Loucy (cell line): ENCODE results near the gene SLX4IP.

Source experiments
- H2AFZ ChIP-seq: fragments of 200-600 bp; sonication (generic); 2 replicates; pipeline ENCODE4 v1.6.0; 2016; ENCODE audit warnings: antibody characterized with exemption, mild to moderate bottlenecking, low read length, moderate library complexity
- H3F3A ChIP-seq: fragments of 200-600 bp; 2 replicates; pipeline ENCODE4 v1.6.0; 2016; ENCODE audit warnings: antibody characterized with exemption, low read depth, mild to moderate bottlenecking
- H3K27me3 ChIP-seq: fragments of 200-600 bp; sonication (generic); 2 replicates; pipeline ENCODE4 v1.6.1; 2014; ENCODE audit warnings: low read length, mild to moderate bottlenecking; ENCODE audit not compliant: insufficient read depth, poor library complexity, severe bottlenecking
- H3K36me3 ChIP-seq: fragments of 200-600 bp; sonication (generic); 2 replicates; pipeline ENCODE4 v1.6.1; 2016; ENCODE audit warnings: low read length; ENCODE audit not compliant: insufficient read depth
- H3K4me1 ChIP-seq: fragments of 200-600 bp; sonication (generic); 2 replicates; pipeline ENCODE4 v1.5.1; 2014; ENCODE audit warnings: low read length, mild to moderate bottlenecking; ENCODE audit not compliant: insufficient read depth, poor library complexity, severe bottlenecking
- H3K4me2 ChIP-seq: fragments of 200-600 bp; sonication (generic); 2 replicates; pipeline ENCODE4 v1.6.0; 2014; ENCODE audit warnings: antibody characterized with exemption, low read length, low read depth, mild to moderate bottlenecking; ENCODE audit not compliant: poor library complexity, severe bottlenecking
- H3K4me3 ChIP-seq: fragments of 200-600 bp; sonication (generic); 2 replicates; pipeline ENCODE4 v1.5.1; 2014; ENCODE audit warnings: low read length, mild to moderate bottlenecking, mixed read lengths; ENCODE audit not compliant: poor library complexity, severe bottlenecking
- H3K79me2 ChIP-seq: fragments of 200-600 bp; sonication (generic); 2 replicates; pipeline ENCODE4 v1.6.1; 2014; ENCODE audit warnings: low read length; ENCODE audit not compliant: insufficient read depth
- H3K9ac ChIP-seq: fragments of 200-600 bp; sonication (generic); 2 replicates; pipeline ENCODE4 v1.6.0; 2014; ENCODE audit warnings: mild to moderate bottlenecking, low read depth, low read length, moderate library complexity; ENCODE audit not compliant: poor library complexity, severe bottlenecking
- H3K9me2 ChIP-seq: fragments of 200-600 bp; sonication (generic); replicated peaks from 2 replicates; pipeline ENCODE4 v1.6.1; 2016; ENCODE audit warnings: low read depth, low read length, mixed read lengths
- H3K9me3 ChIP-seq: fragments of 200-600 bp; sonication (generic); 2 replicates; pipeline ENCODE4 v1.6.1; 2014; ENCODE audit warnings: mild to moderate bottlenecking, antibody characterized with exemption, low read length, low read depth; ENCODE audit not compliant: insufficient read depth
- H4K20me1 ChIP-seq: fragments of 200-600 bp; sonication (generic); 2 replicates; pipeline ENCODE4 v1.6.0; 2014; ENCODE audit warnings: antibody characterized with exemption, low read length, mild to moderate bottlenecking; ENCODE audit not compliant: insufficient read depth, poor library complexity, severe bottlenecking
- CTCF ChIP-seq: fragments of 200-600 bp; sonication (generic); conservative IDR thresholded peaks from 2 replicates; pipeline ENCODE4 v1.5.1; 2014; ENCODE audit warnings: mild to moderate bottlenecking, antibody characterized with exemption, low read length
- EZH2phosphoT487 ChIP-seq: fragments of 200-600 bp; IDR thresholded peaks from 2 replicates; pipeline ENCODE4 v1.6.1; 2018; ENCODE audit warnings: antibody characterized with exemption, mild to moderate bottlenecking, moderate library complexity, borderline replicate concordance

The SLX4IP gene

GRCh38 chr20:10449270-10449669 lies 14.2 kb downstream of the SLX4IP start:
- Histone ChIP-seq H3K4me2 (no peak overlapping the region), H3K9me3 (no peaks in the 10 kb centered on the region), H3K27me3 (no peaks in the 10 kb centered on the region), H3K79me2 (peaks cover 47% of the 10 kb centered on the region), H4K20me1 (no peaks in the 10 kb centered on the region), H3F3A (peaks cover 9% of the 10 kb centered on the region), H3K36me3 (no peaks in the 10 kb centered on the region), H3K4me1 (peaks cover 43% of the 10 kb centered on the region), H3K4me3 (no peak overlapping the region), H3K9ac (no peak overlapping the region), H3K9me2 (no peaks in the 10 kb centered on the region), H2AFZ (no peak overlapping the region)
- TF ChIP-seq CTCF (no peak), EZH2phosphoT487 (no peak)

- Histone ChIP-seq H2AFZ (no peak overlapping the region), H3K4me3 (peak overlapping the region; percentile 39), H3K9ac (peak overlapping the region; percentile 65), H4K20me1 (no peaks in the 10 kb centered on the region), H3K27me3 (no peaks in the 10 kb centered on the region), H3K79me2 (peaks cover 52% of the 10 kb centered on the region), H3K9me3 (peaks cover 8% of the 10 kb centered on the region; the same call in 1 of the 2 replicates), H3K4me2 (peak overlapping the region; percentile 81), H3F3A (peaks cover 9% of the 10 kb centered on the region), H3K4me1 (peaks cover 25% of the 10 kb centered on the region), H3K9me2 (no peaks in the 10 kb centered on the region), H3K36me3 (no peaks in the 10 kb centered on the region; the same call in none of the 2 replicates)
- TF ChIP-seq EZH2phosphoT487 (no peak), CTCF (no peak)
Measured at GRCh38 chr20:10453241-10453640, 18.1 kb downstream of the SLX4IP start.

GRCh38 chr20:10454151-10454750 lies 19.1 kb downstream of the SLX4IP start:
- Histone ChIP-seq H4K20me1 (no peaks in the 10 kb centered on the region), H3K4me3 (peak overlapping the region; percentile 39), H3F3A (peaks cover 9% of the 10 kb centered on the region), H3K4me2 (peak overlapping the region; percentile 81), H2AFZ (no peak overlapping the region; the same call in 1 of the 2 replicates), H3K4me1 (peaks cover 15% of the 10 kb centered on the region), H3K9me3 (peaks cover 8% of the 10 kb centered on the region; the same call in 1 of the 2 replicates), H3K27me3 (no peaks in the 10 kb centered on the region), H3K9ac (peak overlapping the region; percentile 65), H3K36me3 (no peaks in the 10 kb centered on the region; the same call in none of the 2 replicates), H3K79me2 (peaks cover 46% of the 10 kb centered on the region), H3K9me2 (no peaks in the 10 kb centered on the region)
- TF ChIP-seq CTCF (no peak), EZH2phosphoT487 (no peak)
